GM23338 (cell line): ENCODE measurements around the gene PCGF6. TPM values are rescaled to one million over a fixed set of nuclear protein-coding genes. Genes with fewer than 3 reads are reported as not detected.

Experiments
- ATAC-seq: fragments of 200-7000 bp; cut with Tn5 transposase; 3 replicates; pipeline ENCODE4 v1.9.1; 2020
- DNase-seq: peaks from one replicate; pipeline ENCODE4 v3.0.0-alpha.2; 2015; ENCODE audit warnings: low spot score
- H2AFZ ChIP-seq: fragments of 200-600 bp; sonication (generic); 2 replicates; pipeline ENCODE4 v1.8.0; 2016; ENCODE audit warnings: antibody characterized with exemption, mild to moderate bottlenecking, moderate library complexity
- H3F3A ChIP-seq: fragments of 200-600 bp; sonication (generic); replicated peaks from 2 replicates; pipeline ENCODE4 v1.8.0; 2017; ENCODE audit warnings: antibody characterized with exemption, mixed run types, low read depth
- H3K27ac ChIP-seq: fragments of 200-600 bp; sonication (generic); 2 replicates; pipeline ENCODE4 v1.6.1; 2016; ENCODE audit warnings: low read depth
- H3K27me3 ChIP-seq: fragments of 200-600 bp; sonication (generic); 2 replicates; pipeline ENCODE4 v1.8.0; 2016; ENCODE audit warnings: mild to moderate bottlenecking, mixed run types, moderate library complexity; ENCODE audit not compliant: insufficient read depth
- H3K36me3 ChIP-seq: fragments of 200-600 bp; sonication (generic); 2 replicates; pipeline ENCODE4 v1.8.0; 2016; ENCODE audit warnings: mild to moderate bottlenecking; ENCODE audit not compliant: insufficient read depth
- H3K4me1 ChIP-seq: fragments of 200-600 bp; sonication (generic); 2 replicates; pipeline ENCODE4 v1.8.0; 2016; ENCODE audit warnings: mild to moderate bottlenecking, moderate library complexity; ENCODE audit not compliant: insufficient read depth
- H3K4me2 ChIP-seq: fragments of 200-600 bp; sonication (generic); 2 replicates; pipeline ENCODE4 v1.7.1; 2017; ENCODE audit warnings: mixed run types
- H3K4me3 ChIP-seq: fragments of 200-600 bp; sonication (generic); 2 replicates; pipeline ENCODE4 v1.6.1; 2016; ENCODE audit warnings: mixed run types
- H3K79me2 ChIP-seq: fragments of 200-600 bp; sonication (generic); replicated peaks from 2 replicates; pipeline ENCODE4 v1.8.0; 2017; ENCODE audit warnings: mild to moderate bottlenecking; ENCODE audit not compliant: insufficient read depth
- H3K9me2 ChIP-seq: fragments of 200-600 bp; sonication (generic); 2 replicates; pipeline ENCODE4 v1.8.0; 2017; ENCODE audit not compliant: insufficient read depth
- H4K20me1 ChIP-seq: fragments of 200-600 bp; sonication (generic); replicated peaks from 2 replicates; pipeline ENCODE4 v1.8.0; 2017; ENCODE audit warnings: mild to moderate bottlenecking; ENCODE audit not compliant: insufficient read depth
- H3K27ac Mint-ChIP-seq: 2 replicates; pipeline ENCODE4 v1.8.0; 2020; ENCODE audit warnings: inconsistent platforms, mild to moderate bottlenecking, moderate library complexity, mixed read lengths
- H3K27me3 Mint-ChIP-seq: 3 replicates; pipeline ENCODE4 v1.8.0; 2022; ENCODE audit warnings: low read depth, mild to moderate bottlenecking, moderate library complexity, mixed read lengths, inconsistent platforms; ENCODE audit not compliant: insufficient read depth, poor library complexity
- H3K36me3 Mint-ChIP-seq: 3 replicates; pipeline ENCODE4 v1.8.0; 2021; ENCODE audit warnings: low read depth, mild to moderate bottlenecking, inconsistent platforms, moderate library complexity, mixed read lengths
- H3K4me1 Mint-ChIP-seq: 3 replicates; pipeline ENCODE4 v1.8.0; 2020; ENCODE audit warnings: mild to moderate bottlenecking, inconsistent platforms, mixed read lengths
- H3K4me3 Mint-ChIP-seq: 3 replicates; pipeline ENCODE4 v1.8.0; 2021; ENCODE audit warnings: moderate library complexity, mild to moderate bottlenecking, inconsistent platforms, mixed read lengths
- H3K9me3 Mint-ChIP-seq: 3 replicates; pipeline ENCODE4 v1.8.0; 2020; ENCODE audit warnings: moderate library complexity, mild to moderate bottlenecking, inconsistent platforms, mixed read lengths
- CREB1 ChIP-seq: fragments of 250-450 bp; sonication (Bioruptor Pico); IDR thresholded peaks from 2 replicates; pipeline ENCODE4 v1.5.0; 2020; ENCODE audit warnings: low read depth, mild to moderate bottlenecking, moderate library complexity
- CTCF ChIP-seq, 2 experiments: fragments of 200-600 bp in 1 of 2; sonication (generic) in 1 of 2; conservative IDR thresholded peaks; 2 replicates each; pipeline versions ENCODE4 v1.5.1 to v1.6.1; 2016 to 2017; ENCODE audit warnings: antibody characterized with exemption in 2 of 2, low read depth in 2 of 2, mild to moderate bottlenecking in 2 of 2, moderate library complexity in 1 of 2
- EZH2phosphoT487 ChIP-seq: fragments of 200-600 bp; sonication (generic); IDR thresholded peaks from one replicate; pipeline ENCODE4 v1.8.1; 2018; ENCODE audit warnings: antibody characterized with exemption; ENCODE audit not compliant: unreplicated experiment
- NANOG ChIP-seq: IDR thresholded peaks from 2 replicates; pipeline ENCODE4 v1.6.1; 2016; ENCODE audit warnings: antibody characterized with exemption, borderline replicate concordance
- POLR2AphosphoS5 ChIP-seq: IDR thresholded peaks from 2 replicates; pipeline ENCODE4 v1.6.1; 2016; ENCODE audit warnings: antibody characterized with exemption, low read depth
- STAT1 ChIP-seq: IDR thresholded peaks from one replicate; pipeline ENCODE4 v1.6.1; 2016; ENCODE audit warnings: antibody characterized with exemption; ENCODE audit not compliant: unreplicated experiment
- ZNF331 ChIP-seq: fragments of 250-450 bp; sonication (Bioruptor Pico); IDR thresholded peaks from 2 replicates; pipeline ENCODE4 v1.5.0; 2020; ENCODE audit warnings: low read depth, mild to moderate bottlenecking, moderate library complexity
- polyA plus RNA-seq: library from polyadenylated mRNA; unstranded; fragments of >200 nt; fragmentation: Nextera tagmentation; extraction: Ambion mirVana; gene quantifications from 2 replicates; pipeline ENCODE4 v1.2.1, GENCODE V29; 2016
- total RNA-seq: library from RNA; depleted of rRNA; stranded (reverse); fragments of >200 nt; shearing (Covaris generic); gene quantifications from 2 replicates; pipeline ENCODE4 v1.2.3, GENCODE V29; 2014
- TF ChIP-seq, protein P1 (sequence below): IDR thresholded peaks from one replicate; pipeline ENCODE4 v1.6.1; 2018; ENCODE audit warnings: antibody characterized with exemption; ENCODE audit not compliant: unreplicated experiment
- TF ChIP-seq, protein P2 (sequence below): fragments of 250-450 bp; sonication (Bioruptor Pico); IDR thresholded peaks from 2 replicates; pipeline ENCODE4 v1.5.0; 2020; ENCODE audit warnings: mild to moderate bottlenecking, moderate library complexity

The PCGF6 gene
- total and polyA plus RNA-seq, 2 experiments from 2014 or later, result 14.0 to 22.3 TPM

DNA sequence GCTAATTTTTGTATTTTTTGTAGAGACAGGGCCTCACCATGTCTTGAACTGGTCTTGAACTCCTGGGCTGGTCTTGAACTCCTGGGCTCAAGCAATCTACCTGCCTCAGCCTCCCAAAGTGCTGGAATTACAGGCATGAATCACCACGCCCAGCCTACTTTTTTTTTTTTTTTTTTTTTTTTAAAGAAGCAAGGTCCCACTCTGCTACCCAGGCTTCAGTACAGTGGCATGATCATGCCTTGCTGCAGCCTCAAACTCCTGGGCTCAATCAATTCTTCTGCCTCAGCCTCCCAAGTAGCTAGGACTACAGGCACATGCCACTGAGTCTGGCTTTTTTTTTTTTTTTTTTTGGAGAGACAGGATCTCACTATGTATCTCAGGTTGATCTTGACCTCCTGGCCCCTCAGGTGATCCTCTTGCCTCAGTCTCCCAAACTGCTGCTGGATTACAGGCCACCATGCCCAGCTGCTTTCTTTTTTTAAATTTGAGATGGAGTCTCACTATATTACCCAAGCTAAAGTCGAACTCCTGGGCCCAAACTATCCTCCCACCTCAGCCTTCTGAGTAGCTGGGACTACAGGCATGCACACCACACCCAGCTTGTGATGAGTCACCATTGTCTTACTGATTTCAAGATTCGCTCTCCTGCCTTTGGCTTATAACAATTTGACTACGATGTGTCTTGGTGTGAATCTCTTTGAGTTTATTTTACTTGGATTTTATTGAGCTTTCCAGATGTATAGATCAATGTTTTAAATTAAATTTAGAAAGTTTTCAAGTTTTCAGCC, 96.2 kb downstream of the PCGF6 start (continued):
- TF ChIP-seq, protein P1, sequence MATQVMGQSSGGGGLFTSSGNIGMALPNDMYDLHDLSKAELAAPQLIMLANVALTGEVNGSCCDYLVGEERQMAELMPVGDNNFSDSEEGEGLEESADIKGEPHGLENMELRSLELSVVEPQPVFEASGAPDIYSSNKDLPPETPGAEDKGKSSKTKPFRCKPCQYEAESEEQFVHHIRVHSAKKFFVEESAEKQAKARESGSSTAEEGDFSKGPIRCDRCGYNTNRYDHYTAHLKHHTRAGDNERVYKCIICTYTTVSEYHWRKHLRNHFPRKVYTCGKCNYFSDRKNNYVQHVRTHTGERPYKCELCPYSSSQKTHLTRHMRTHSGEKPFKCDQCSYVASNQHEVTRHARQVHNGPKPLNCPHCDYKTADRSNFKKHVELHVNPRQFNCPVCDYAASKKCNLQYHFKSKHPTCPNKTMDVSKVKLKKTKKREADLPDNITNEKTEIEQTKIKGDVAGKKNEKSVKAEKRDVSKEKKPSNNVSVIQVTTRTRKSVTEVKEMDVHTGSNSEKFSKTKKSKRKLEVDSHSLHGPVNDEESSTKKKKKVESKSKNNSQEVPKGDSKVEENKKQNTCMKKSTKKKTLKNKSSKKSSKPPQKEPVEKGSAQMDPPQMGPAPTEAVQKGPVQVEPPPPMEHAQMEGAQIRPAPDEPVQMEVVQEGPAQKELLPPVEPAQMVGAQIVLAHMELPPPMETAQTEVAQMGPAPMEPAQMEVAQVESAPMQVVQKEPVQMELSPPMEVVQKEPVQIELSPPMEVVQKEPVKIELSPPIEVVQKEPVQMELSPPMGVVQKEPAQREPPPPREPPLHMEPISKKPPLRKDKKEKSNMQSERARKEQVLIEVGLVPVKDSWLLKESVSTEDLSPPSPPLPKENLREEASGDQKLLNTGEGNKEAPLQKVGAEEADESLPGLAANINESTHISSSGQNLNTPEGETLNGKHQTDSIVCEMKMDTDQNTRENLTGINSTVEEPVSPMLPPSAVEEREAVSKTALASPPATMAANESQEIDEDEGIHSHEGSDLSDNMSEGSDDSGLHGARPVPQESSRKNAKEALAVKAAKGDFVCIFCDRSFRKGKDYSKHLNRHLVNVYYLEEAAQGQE, result no peak
- TF ChIP-seq POLR2AphosphoS5 (no peak), CTCF (conservative IDR thresholded peaks at IDR 0.05; ENCODE audit: low read depth in 2 of 2) (no peak), CREB1 (no peak), NANOG (no peak), EZH2phosphoT487 (no peak), STAT1 (no peak)

- no peaks in the 10 kb centered on the region; the same call in 1 of the 2 replicates for H3K36me3 ChIP-seq
- TF ChIP-seq CTCF (conservative IDR thresholded peaks at IDR 0.05; ENCODE audit: low read depth in 2 of 2), result no peak
- TF ChIP-seq NANOG, result no peak
- TF ChIP-seq ZNF331, result no peak
- TF ChIP-seq CREB1, result no peak
- TF ChIP-seq, protein P2, sequence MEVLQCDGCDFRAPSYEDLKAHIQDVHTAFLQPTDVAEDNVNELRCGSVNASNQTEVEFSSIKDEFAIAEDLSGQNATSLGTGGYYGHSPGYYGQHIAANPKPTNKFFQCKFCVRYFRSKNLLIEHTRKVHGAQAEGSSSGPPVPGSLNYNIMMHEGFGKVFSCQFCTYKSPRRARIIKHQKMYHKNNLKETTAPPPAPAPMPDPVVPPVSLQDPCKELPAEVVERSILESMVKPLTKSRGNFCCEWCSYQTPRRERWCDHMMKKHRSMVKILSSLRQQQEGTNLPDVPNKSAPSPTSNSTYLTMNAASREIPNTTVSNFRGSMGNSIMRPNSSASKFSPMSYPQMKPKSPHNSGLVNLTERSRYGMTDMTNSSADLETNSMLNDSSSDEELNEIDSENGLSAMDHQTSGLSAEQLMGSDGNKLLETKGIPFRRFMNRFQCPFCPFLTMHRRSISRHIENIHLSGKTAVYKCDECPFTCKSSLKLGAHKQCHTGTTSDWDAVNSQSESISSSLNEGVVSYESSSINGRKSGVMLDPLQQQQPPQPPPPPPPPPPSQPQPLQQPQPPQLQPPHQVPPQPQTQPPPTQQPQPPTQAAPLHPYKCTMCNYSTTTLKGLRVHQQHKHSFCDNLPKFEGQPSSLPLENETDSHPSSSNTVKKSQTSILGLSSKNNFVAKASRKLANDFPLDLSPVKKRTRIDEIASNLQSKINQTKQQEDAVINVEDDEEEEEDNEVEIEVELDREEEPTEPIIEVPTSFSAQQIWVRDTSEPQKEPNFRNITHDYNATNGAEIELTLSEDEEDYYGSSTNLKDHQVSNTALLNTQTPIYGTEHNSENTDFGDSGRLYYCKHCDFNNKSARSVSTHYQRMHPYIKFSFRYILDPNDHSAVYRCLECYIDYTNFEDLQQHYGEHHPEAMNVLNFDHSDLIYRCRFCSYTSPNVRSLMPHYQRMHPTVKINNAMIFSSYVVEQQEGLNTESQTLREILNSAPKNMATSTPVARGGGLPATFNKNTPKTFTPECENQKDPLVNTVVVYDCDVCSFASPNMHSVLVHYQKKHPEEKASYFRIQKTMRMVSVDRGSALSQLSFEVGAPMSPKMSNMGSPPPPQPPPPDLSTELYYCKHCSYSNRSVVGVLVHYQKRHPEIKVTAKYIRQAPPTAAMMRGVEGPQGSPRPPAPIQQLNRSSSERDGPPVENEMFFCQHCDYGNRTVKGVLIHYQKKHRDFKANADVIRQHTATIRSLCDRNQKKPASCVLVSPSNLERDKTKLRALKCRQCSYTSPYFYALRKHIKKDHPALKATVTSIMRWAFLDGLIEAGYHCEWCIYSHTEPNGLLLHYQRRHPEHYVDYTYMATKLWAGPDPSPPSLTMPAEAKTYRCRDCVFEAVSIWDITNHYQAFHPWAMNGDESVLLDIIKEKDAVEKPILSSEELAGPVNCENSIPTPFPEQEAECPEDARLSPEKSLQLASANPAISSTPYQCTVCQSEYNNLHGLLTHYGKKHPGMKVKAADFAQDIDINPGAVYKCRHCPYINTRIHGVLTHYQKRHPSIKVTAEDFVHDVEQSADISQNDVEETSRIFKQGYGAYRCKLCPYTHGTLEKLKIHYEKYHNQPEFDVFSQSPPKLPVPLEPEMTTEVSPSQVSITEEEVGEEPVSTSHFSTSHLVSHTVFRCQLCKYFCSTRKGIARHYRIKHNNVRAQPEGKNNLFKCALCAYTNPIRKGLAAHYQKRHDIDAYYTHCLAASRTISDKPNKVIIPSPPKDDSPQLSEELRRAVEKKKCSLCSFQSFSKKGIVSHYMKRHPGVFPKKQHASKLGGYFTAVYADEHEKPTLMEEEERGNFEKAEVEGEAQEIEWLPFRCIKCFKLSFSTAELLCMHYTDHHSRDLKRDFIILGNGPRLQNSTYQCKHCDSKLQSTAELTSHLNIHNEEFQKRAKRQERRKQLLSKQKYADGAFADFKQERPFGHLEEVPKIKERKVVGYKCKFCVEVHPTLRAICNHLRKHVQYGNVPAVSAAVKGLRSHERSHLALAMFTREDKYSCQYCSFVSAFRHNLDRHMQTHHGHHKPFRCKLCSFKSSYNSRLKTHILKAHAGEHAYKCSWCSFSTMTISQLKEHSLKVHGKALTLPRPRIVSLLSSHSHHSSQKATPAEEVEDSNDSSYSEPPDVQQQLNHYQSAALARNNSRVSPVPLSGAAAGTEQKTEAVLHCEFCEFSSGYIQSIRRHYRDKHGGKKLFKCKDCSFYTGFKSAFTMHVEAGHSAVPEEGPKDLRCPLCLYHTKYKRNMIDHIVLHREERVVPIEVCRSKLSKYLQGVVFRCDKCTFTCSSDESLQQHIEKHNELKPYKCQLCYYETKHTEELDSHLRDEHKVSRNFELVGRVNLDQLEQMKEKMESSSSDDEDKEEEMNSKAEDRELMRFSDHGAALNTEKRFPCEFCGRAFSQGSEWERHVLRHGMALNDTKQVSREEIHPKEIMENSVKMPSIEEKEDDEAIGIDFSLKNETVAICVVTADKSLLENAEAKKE, result no peak
These were observed 96.8 kb downstream of the PCGF6 start for GRCh38 chr10:103254113-103254512.

More at GRCh38 chr10:103254113-103254512, 96.8 kb downstream of the PCGF6 start:
- no peaks in the 10 kb centered on the region for H3K4me1 ChIP-seq
- Mint-ChIP-seq H3K4me3 (no peak overlapping the region), H3K36me3 (peaks cover 15% of the 10 kb centered on the region), H3K27me3 (peaks cover 6% of the 10 kb centered on the region), H3K27ac (no peak overlapping the region), H3K4me1 (no peaks in the 10 kb centered on the region; the same call in 2 of the 3 replicates), H3K9me3 (peaks cover 28% of the 10 kb centered on the region)
- H3K4me3 ChIP-seq, result no peak overlapping the region
- no peaks in the 10 kb centered on the region for H4K20me1 ChIP-seq
- H3F3A ChIP-seq, result no peaks in the 10 kb centered on the region
- DNase-seq (no peak), ATAC-seq (no peak)
- no peak overlapping the region for H3K4me2 ChIP-seq
- 0 out of 2 replicates have a peak, but pooled peaks cover 14% of the 10 kb centered on the region for H3K9me2 ChIP-seq
- H3K27me3 ChIP-seq, result no peaks in the 10 kb centered on the region
- H3K79me2 ChIP-seq, result no peaks in the 10 kb centered on the region
- no peak overlapping the region for H2AFZ ChIP-seq
- no peak overlapping the region for H3K27ac ChIP-seq
